Peyer's patch (tissue), 4 donors: ENCODE data around the gene NSMCE3.

Experiments
- POLR2A ChIP-seq, 2 donors: fragments of 450-650 bp; IDR thresholded peaks; one replicate each; pipeline ENCODE4 v1.5.1; 2017; ENCODE audit warnings: antibody characterized with exemption in 2 of 2, mild to moderate bottlenecking in 2 of 2, moderate library complexity in 2 of 2
- TF ChIP-seq, protein P1 (sequence below), 6 experiments: fragments of 450-650 bp in 4 of 6; fragments of 200-600 bp in 2 of 6; sonication (generic) in 1 of 6; IDR thresholded peaks; one replicate each; pipeline ENCODE4 v1.5.1; 2017 to 2019; ENCODE audit warnings: antibody characterized with exemption in 6 of 6, mild to moderate bottlenecking in 3 of 6, moderate library complexity in 1 of 6

- TF ChIP-seq, protein P1, sequence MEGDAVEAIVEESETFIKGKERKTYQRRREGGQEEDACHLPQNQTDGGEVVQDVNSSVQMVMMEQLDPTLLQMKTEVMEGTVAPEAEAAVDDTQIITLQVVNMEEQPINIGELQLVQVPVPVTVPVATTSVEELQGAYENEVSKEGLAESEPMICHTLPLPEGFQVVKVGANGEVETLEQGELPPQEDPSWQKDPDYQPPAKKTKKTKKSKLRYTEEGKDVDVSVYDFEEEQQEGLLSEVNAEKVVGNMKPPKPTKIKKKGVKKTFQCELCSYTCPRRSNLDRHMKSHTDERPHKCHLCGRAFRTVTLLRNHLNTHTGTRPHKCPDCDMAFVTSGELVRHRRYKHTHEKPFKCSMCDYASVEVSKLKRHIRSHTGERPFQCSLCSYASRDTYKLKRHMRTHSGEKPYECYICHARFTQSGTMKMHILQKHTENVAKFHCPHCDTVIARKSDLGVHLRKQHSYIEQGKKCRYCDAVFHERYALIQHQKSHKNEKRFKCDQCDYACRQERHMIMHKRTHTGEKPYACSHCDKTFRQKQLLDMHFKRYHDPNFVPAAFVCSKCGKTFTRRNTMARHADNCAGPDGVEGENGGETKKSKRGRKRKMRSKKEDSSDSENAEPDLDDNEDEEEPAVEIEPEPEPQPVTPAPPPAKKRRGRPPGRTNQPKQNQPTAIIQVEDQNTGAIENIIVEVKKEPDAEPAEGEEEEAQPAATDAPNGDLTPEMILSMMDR (IDR thresholded peaks at IDR 0.05), result no peak
- no peak for TF ChIP-seq POLR2A (IDR thresholded peaks at IDR 0.05)
Observed at GRCh38 chr15:29274946-29275345, 5.3 kb upstream of the NSMCE3 start.
